ENCODE results near the gene METTL15.

DNA sequence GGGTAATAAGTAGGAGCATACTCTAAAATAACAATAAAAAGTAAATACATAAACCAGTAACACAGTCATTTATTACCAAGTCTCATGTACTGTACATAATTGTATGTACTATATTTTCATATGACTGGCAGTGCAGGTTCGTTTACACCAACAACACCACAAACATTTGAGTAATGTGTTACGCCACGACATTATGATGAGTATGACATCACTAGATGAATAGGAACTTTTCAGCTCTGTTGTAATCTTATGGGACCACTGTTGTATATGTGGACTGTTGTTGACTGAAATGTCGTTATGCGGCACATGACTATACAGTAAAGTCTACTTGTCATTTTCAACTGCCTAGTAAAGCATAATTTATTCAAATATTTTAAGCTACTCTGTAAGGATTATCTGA, 18.8 kb upstream of the METTL15 start:
- TF ChIP-seq EZH2phosphoT487 (IDR thresholded peaks at IDR 0.05; ENCODE audit: low read length) (no peak), EZH2 (optimal IDR thresholded peaks at IDR 0.05; ENCODE audit: low read depth, low read length) (no peak)
- TF ChIP-seq, protein P1, sequence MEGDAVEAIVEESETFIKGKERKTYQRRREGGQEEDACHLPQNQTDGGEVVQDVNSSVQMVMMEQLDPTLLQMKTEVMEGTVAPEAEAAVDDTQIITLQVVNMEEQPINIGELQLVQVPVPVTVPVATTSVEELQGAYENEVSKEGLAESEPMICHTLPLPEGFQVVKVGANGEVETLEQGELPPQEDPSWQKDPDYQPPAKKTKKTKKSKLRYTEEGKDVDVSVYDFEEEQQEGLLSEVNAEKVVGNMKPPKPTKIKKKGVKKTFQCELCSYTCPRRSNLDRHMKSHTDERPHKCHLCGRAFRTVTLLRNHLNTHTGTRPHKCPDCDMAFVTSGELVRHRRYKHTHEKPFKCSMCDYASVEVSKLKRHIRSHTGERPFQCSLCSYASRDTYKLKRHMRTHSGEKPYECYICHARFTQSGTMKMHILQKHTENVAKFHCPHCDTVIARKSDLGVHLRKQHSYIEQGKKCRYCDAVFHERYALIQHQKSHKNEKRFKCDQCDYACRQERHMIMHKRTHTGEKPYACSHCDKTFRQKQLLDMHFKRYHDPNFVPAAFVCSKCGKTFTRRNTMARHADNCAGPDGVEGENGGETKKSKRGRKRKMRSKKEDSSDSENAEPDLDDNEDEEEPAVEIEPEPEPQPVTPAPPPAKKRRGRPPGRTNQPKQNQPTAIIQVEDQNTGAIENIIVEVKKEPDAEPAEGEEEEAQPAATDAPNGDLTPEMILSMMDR (IDR thresholded peaks at IDR 0.05; ENCODE audit: low read length), result no peak

Measured in MM.1S (cell line).